GM21786 (cell line): ENCODE results near the gene RABGAP1L.
"Not testable (repeated sequence)": the region's sequence is repeated elsewhere in the genome, so short reads cannot be mapped to it uniquely, and the experiment has no call there.

Experiments
- ATAC-seq: cut with Tn5 transposase; IDR thresholded peaks from one replicate; pipeline ENCODE4 v1.9.1; 2021; ENCODE audit not compliant: unreplicated experiment

The RABGAP1L gene

DNA sequence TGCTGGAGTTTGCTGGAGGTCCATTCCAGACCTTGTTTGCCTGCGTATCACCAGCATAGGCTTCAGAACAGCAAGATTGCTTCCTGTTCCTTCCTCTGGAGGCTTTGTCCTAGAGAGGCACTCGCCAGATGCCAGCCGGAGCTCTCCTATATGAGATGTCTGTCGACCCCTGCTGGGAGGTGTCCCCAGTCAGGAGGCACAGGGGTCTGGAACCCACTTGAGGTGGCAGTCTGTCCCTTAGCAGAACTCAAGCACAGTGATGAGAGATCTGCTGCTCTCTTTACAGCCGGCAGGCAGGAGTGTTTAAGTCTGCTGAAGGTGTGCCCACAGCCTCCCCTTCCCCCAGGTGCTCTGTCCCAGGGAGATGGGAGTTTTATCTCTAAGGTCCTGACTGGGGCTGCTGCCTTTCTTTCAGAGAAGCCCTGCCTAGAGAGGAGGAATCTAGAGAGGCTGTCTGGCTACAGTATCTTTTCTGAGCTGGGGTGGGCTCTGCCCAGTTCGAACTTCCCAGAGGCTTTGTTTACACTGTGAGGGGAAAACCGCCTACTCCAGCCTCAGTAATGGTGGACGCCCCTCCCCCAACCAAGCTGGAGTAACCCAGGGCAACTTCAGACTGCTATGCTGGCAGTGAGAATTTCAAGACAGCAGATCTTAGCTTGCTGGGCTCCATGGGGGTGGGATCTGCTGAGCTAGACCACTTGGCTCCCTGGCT, 493.4 kb downstream of the RABGAP1L start:
- ATAC-seq = no peak

- ATAC-seq = no peak
Observed at GRCh38 chr1:174654560-174654959, 495.2 kb downstream of the RABGAP1L start.

- ATAC-seq = no peak
Observed at GRCh38 chr1:174656409-174657059, 497.2 kb downstream of the RABGAP1L start.

GRCh38 chr1:174657411-174657810, 498.1 kb downstream of the RABGAP1L start:
- no peak for ATAC-seq

GRCh38 chr1:174657893-174658292, 498.6 kb downstream of the RABGAP1L start:
- no peak for ATAC-seq

DNA sequence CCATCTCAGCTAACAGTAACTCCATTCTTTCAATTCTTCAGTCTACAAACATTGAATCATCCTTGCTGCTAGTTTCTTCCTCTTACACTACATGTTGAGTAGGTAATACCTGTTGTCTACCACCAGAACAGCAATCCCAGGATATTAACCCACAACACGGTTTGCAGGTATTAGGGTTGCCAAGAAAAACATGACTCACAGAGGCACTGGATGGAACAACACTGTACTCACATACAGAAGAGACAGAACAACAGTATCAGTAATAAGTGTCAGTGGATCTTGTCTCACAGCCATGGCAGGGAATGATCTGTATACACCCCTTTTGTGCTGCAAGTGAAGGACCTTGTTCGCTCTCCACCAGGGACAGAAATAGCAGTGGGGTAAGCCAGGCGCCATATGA, 500.5 kb downstream of the RABGAP1L start:
- ATAC-seq = no peak

DNA sequence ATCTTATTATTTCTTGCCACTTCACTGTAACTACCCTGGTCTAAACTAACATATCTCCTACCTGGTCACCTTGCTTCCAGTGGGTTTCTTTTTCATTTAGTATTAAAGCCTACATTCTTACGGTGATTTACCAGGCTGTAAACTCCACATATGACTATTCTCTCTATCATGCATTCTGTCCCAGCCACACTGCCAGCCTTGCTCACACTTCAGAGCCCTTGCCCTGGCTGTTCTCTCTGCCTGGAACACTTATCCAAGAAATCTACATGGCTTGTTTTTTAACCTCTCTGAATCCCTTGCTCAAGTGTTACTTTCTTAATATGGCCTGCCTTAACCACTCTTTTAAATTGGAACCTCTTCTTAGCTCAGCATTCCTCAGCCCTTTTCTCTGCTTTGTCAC, 501.2 kb downstream of the RABGAP1L start:
- no peak for ATAC-seq

GRCh38 chr1:174663358-174663757, 504.0 kb downstream of the RABGAP1L start:
- ATAC-seq = no peak

GRCh38 chr1:174666248-174666647, 506.9 kb downstream of the RABGAP1L start:
- ATAC-seq = no peak

DNA sequence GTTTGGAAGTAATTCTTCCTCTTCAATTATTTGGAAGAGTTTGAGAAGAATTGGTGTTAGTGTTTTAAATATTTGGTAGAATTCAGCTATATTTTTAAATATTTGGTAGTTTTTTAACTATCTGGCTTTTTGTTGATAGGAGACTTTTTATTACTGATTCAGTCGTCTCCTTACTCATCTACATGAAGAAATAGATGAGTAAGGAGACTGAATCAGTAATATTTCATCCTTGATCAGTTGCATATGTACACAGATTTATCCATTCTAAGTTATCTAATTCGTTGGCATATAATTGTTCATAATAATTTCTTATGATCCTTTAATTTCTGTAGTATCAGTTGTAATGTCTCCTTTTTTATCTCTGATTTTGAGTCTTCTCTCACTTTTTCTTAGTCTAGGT, 512.5 kb downstream of the RABGAP1L start:
- ATAC-seq = no peak

- ATAC-seq = no peak
Observed at GRCh38 chr1:174676856-174677255, 517.5 kb downstream of the RABGAP1L start.

- no peak for ATAC-seq
Observed at GRCh38 chr1:174678657-174679056, 519.3 kb downstream of the RABGAP1L start.

DNA sequence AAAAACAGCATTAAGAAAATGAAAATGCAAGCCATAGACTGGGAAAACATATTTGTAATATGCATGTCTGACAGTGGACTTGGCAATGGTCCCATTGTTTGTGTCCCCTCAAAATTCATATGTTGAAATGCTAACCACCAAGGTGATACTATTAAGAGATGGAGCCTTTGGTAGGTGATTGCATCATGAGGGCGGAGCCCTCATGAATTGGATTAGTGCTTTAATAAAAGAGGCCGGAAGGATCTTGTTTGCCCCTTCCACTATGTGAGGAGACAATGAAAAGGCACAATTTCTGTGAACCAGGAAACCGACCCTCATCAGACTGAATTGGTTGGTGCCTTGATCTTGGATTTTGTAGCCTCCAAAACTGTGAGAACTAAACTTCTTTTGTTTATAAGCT, 520.8 kb downstream of the RABGAP1L start:
- no peak for ATAC-seq

GRCh38 chr1:174682419-174683008, 523.2 kb downstream of the RABGAP1L start:
- no peak for ATAC-seq

- ATAC-seq = no peak
Observed at GRCh38 chr1:174686213-174686612, 526.9 kb downstream of the RABGAP1L start.

DNA sequence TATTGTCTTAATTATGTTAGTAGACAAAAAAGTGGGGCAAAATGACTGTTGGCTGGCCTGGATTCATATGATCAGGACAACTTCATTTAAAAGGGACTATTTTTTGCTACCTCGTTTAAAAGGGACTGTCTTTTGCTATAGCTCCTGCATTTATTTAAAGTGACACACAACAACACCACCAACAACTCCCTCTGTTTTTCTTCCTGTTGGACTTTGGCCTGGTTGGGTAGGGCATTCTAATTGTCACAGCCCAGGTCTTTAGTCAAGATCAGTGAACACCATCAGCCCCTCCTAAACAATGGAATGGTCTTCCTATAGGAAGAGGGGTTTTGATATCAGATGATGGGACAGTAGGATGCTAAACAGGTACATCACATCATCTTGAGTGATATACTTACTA, 530.2 kb downstream of the RABGAP1L start:
- ATAC-seq = no peak

DNA sequence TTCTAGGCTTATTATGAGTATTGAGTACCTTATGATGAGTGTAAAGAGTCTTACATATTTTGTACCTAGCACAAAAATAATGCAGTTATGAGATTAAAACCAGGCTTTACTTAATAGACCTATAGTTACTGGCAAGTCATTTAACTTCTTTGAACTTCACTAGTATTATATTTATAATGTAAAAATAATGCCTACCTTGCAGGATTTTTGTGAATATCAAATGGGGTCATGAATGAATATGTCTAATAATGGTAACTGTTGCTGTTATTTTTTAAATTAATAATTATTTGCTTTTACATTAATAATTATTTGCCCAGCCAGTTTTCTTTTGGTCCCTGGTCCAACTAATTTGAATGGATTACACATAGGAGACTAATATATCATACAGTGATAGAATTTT, 530.9 kb downstream of the RABGAP1L start:
- ATAC-seq = no peak

GRCh38 chr1:174692313-174692712, 533.0 kb downstream of the RABGAP1L start:
- ATAC-seq = no peak

- no peak for ATAC-seq
Observed at GRCh38 chr1:174693085-174693484, 533.8 kb downstream of the RABGAP1L start.

- ATAC-seq = not testable (repeated sequence)
Observed at GRCh38 chr1:174693539-174693938, 534.2 kb downstream of the RABGAP1L start.

DNA sequence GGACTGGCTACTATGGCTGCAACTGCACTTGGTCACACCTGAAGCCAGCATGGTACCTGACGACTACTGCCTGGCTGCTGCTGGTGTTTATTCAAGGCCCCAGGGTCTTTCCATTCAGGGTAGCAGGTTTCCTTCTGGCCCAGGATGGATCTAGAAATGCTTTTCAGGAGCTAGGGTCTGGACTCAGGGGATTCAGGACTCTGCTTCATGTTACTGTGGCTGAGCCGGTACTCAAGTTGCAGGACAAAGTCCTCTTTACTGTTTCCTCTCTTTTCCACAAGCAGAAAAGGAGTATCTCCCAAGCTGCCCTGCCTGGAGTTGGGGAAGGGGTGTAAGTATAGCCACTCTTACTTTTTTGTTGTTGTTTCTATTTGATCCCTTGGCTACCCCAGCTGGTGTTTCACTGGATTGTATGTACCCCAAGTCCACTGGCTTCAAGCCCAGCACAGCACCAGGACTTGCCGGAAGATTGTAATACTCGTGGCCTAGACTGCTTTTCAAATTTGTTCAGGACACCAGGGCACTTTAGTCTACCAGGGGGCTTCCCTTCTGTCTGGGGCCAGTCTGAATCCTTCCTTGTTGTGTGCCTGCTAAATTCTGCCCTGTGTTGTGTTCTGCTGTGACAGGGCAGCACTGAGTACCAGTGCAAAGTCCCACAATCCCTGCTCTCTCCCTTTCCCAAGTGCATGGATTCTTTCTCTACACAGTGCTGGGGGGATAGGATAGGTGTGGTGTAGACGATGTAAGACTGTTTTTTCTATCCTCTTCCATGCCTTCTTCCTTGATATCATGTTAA, 536.9 kb downstream of the RABGAP1L start:
- no peak for ATAC-seq

DNA sequence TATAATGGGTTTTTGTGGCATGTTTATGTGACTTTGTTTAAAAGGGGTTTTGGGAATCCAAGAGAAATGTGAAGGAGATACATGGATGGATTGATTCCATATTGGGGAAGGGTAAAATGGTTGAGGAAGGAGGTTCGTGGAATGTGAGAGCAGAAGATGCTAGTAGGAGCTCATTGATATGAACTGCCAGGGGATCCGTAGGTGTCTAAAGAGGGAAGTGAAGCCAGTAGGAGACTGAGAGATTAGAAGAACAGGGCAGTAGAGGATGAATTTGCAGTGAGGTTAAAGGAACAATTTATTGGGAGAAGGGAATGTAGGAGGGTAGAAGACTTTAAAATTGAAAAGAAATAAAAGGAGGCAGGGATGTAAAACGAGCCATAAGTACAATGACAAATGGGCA, 541.0 kb downstream of the RABGAP1L start:
- no peak for ATAC-seq
